IMR-90 (cell line): Measurements from ENCODE around the gene RGS3. TPM values are rescaled to one million over a fixed set of nuclear protein-coding genes. Genes with fewer than 3 reads are reported as not detected.

Experiments used
- ATAC-seq: fragments of 200-7000 bp; cut with Tn5 transposase; 2 replicates; pipeline ENCODE4 v1.9.1; 2020; ENCODE audit warnings: low read depth, mild to moderate bottlenecking, moderate library complexity
- BruUV-seq: library from RNA; stranded (reverse); fragments of 400-500 nt; replicated peaks from 2 replicates; lab custom pipeline; 2021; lab: Mats Ljungman, UMichigan
- CTCF ChIA-PET: fragments of 300-600 bp; formaldehyde crosslinking; extraction: SDS; loops from one replicate; lab custom pipeline; 2021; ENCODE audit warnings: antibody characterized with exemption; lab: Yijun Ruan, JAX
- POLR2A ChIA-PET: fragments of 300-600 bp; sonication (Branson Sonifier 250); formaldehyde crosslinking; loops from one replicate; lab custom pipeline; 2022; ENCODE audit warnings: antibody characterized with exemption; ENCODE audit not compliant: unreplicated experiment; lab: Charles Lee
- DNase-seq: peaks from one replicate; pipeline ENCODE4 v3.0.0; 2013
- H2AFZ ChIP-seq: replicated peaks from 2 replicates; pipeline ENCODE3; 2013; ENCODE audit warnings: low read length, mild to moderate bottlenecking; ENCODE audit not compliant: poor library complexity
- H2AK5ac ChIP-seq: 2 replicates; pipeline ENCODE4 v1.6.1; 2013; ENCODE audit warnings: low read depth, low read length, inconsistent platforms
- H2AK9ac ChIP-seq: replicated peaks from 2 replicates; pipeline ENCODE3; 2013; ENCODE audit warnings: mild to moderate bottlenecking, low read depth, low read length, moderate library complexity; ENCODE audit not compliant: poor library complexity
- H2BK120ac ChIP-seq: 2 replicates; pipeline ENCODE4 v1.6.1; 2013; ENCODE audit warnings: low read depth, low read length, inconsistent platforms
- H2BK15ac ChIP-seq: 3 replicates; pipeline ENCODE4 v1.6.1; 2013; ENCODE audit warnings: low read depth, low read length, inconsistent platforms
- H2BK20ac ChIP-seq: 2 replicates; pipeline ENCODE4 v1.6.1; 2013; ENCODE audit warnings: low read depth, mild to moderate bottlenecking, inconsistent platforms, low read length, moderate library complexity
- H2BK5ac ChIP-seq: 2 replicates; pipeline ENCODE4 v1.6.1; 2013; ENCODE audit warnings: mild to moderate bottlenecking, low read depth, low read length, inconsistent platforms; ENCODE audit not compliant: poor library complexity, severe bottlenecking
- H3K14ac ChIP-seq: replicated peaks from 2 replicates; pipeline ENCODE4 v1.6.1; 2013; ENCODE audit warnings: low read depth, low read length, inconsistent platforms
- H3K18ac ChIP-seq: 2 replicates; pipeline ENCODE4 v1.6.1; 2013; ENCODE audit warnings: low read depth, low read length, control low read depth
- H3K23ac ChIP-seq: 2 replicates; pipeline ENCODE4 v1.6.1; 2013; ENCODE audit warnings: low read depth, low read length, inconsistent platforms
- H3K27ac ChIP-seq: 2 replicates; pipeline ENCODE4 v1.5.1; 2013; ENCODE audit warnings: mild to moderate bottlenecking, control low read depth, low read length; ENCODE audit not compliant: insufficient read depth
- H3K27me3 ChIP-seq: 2 replicates; pipeline ENCODE4 v1.6.1; 2013; ENCODE audit warnings: low read length; ENCODE audit not compliant: control insufficient read depth, insufficient read depth
- H3K36me3 ChIP-seq: 2 replicates; pipeline ENCODE4 v1.6.1; 2013; ENCODE audit warnings: low read length, mixed read lengths; ENCODE audit not compliant: control insufficient read depth, insufficient read depth
- H3K4ac ChIP-seq: 2 replicates; pipeline ENCODE4 v1.6.1; 2013; ENCODE audit warnings: low read depth, low read length, inconsistent platforms
- H3K4me1 ChIP-seq: 2 replicates; pipeline ENCODE4 v1.6.1; 2013; ENCODE audit warnings: low read length, mixed read lengths; ENCODE audit not compliant: control insufficient read depth, insufficient read depth
- H3K4me2 ChIP-seq: 2 replicates; pipeline ENCODE4 v1.6.1; 2013; ENCODE audit warnings: low read depth, mild to moderate bottlenecking, control low read depth, low read length, moderate library complexity
- H3K4me3 ChIP-seq: 2 replicates; pipeline ENCODE4 v1.5.1; 2013; ENCODE audit warnings: low read depth, mild to moderate bottlenecking, control low read depth, low read length, moderate library complexity; ENCODE audit not compliant: insufficient read depth
- H3K56ac ChIP-seq: 2 replicates; pipeline ENCODE4 v1.6.1; 2013; ENCODE audit warnings: low read length, inconsistent platforms; ENCODE audit not compliant: insufficient read depth; ENCODE audit errors: extremely low read depth
- H3K79me1 ChIP-seq, 2 experiments: 2 replicates each; pipeline ENCODE4 v1.6.1; 2013; ENCODE audit warnings: low read length in 2 of 2, inconsistent platforms in 1 of 2, low read depth in 1 of 2
- H3K9ac ChIP-seq: 2 replicates; pipeline ENCODE4 v1.6.1; 2013; ENCODE audit warnings: low read depth, low read length, control low read depth
- H3K9me1 ChIP-seq: 2 replicates; pipeline ENCODE4 v1.6.1; 2013; ENCODE audit warnings: low read length, inconsistent platforms; ENCODE audit not compliant: insufficient read depth
- H3K9me3 ChIP-seq: 2 replicates; pipeline ENCODE4 v1.6.1; 2013; ENCODE audit warnings: low read length; ENCODE audit not compliant: control insufficient read depth, insufficient read depth
- H4K20me1 ChIP-seq: 2 replicates; pipeline ENCODE4 v1.6.1; 2013; ENCODE audit warnings: low read length, inconsistent platforms; ENCODE audit not compliant: insufficient read depth
- H4K5ac ChIP-seq: 2 replicates; pipeline ENCODE4 v1.6.1; 2013; ENCODE audit warnings: mild to moderate bottlenecking, low read depth, low read length, control low read depth
- H4K8ac ChIP-seq, 2 experiments: 2 replicates each; pipeline ENCODE4 v1.6.1; 2013; ENCODE audit warnings: low read depth in 2 of 2, low read length in 2 of 2, control low read depth in 1 of 2, inconsistent platforms in 1 of 2
- H4K91ac ChIP-seq: 2 replicates; pipeline ENCODE4 v1.6.1; 2013; ENCODE audit warnings: low read depth, low read length, inconsistent platforms; ENCODE audit not compliant: insufficient read depth
- BHLHE40 ChIP-seq: fragments of 150-350 bp; IDR thresholded peaks from 2 replicates; pipeline ENCODE4 v1.6.1; 2016; ENCODE audit warnings: mild to moderate bottlenecking, low read depth, low read length
- CEBPB ChIP-seq: IDR thresholded peaks from 2 replicates; pipeline ENCODE4 v1.6.1; 2012; ENCODE audit warnings: low read depth, low read length, improper control_type of control experiment
- CHD1 ChIP-seq: IDR thresholded peaks from 2 replicates; pipeline ENCODE4 v1.6.1; 2012; ENCODE audit warnings: low read depth, low read length, improper control_type of control experiment
- FOS ChIP-seq: fragments of 150-350 bp; IDR thresholded peaks from 2 replicates; pipeline ENCODE4 v1.6.1; 2016; ENCODE audit warnings: low read depth, low read length
- MAFK ChIP-seq: IDR thresholded peaks from 2 replicates; pipeline ENCODE4 v1.6.1; 2012; ENCODE audit warnings: low read depth, low read length, improper control_type of control experiment
- MAZ ChIP-seq: IDR thresholded peaks from 2 replicates; pipeline ENCODE4 v1.6.1; 2012; ENCODE audit warnings: low read depth, mild to moderate bottlenecking, low read length, improper control_type of control experiment, moderate library complexity, borderline replicate concordance
- MXI1 ChIP-seq: IDR thresholded peaks from 2 replicates; pipeline ENCODE4 v1.6.1; 2012; ENCODE audit warnings: low read depth, mild to moderate bottlenecking, low read length, moderate library complexity, borderline replicate concordance
- NFE2L2 ChIP-seq: fragments of 150-350 bp; IDR thresholded peaks from 2 replicates; pipeline ENCODE4 v1.6.1; 2016; ENCODE audit warnings: low read depth, mild to moderate bottlenecking, low read length
- POLR2A ChIP-seq: IDR thresholded peaks from 2 replicates; pipeline ENCODE4 v1.6.1; 2012; ENCODE audit warnings: mild to moderate bottlenecking, low read depth, low read length
- RAD21 ChIP-seq: IDR thresholded peaks from 2 replicates; pipeline ENCODE4 v1.6.1; 2012; ENCODE audit warnings: low read length, improper control_type of control experiment
- RCOR1 ChIP-seq: IDR thresholded peaks from 2 replicates; pipeline ENCODE4 v1.6.1; 2012; ENCODE audit warnings: mild to moderate bottlenecking, low read length, improper control_type of control experiment; ENCODE audit not compliant: insufficient replicate concordance
- RFX5 ChIP-seq: IDR thresholded peaks from 2 replicates; pipeline ENCODE4 v1.8.0; 2012; ENCODE audit warnings: low read depth, mild to moderate bottlenecking, low read length, moderate library complexity
- SMC3 ChIP-seq: fragments of 150-350 bp; IDR thresholded peaks from 2 replicates; pipeline ENCODE4 v1.6.1; 2016; ENCODE audit warnings: low read depth, mild to moderate bottlenecking, antibody characterized with exemption, low read length, moderate library complexity
- USF2 ChIP-seq: fragments of 150-350 bp; IDR thresholded peaks from 2 replicates; pipeline ENCODE4 v1.6.1; 2017; ENCODE audit warnings: mild to moderate bottlenecking, antibody characterized with exemption, low read length, low read depth
- WGBS, 2 experiments: methylation state at CpG; one replicate each; pipeline versions ENCODE4 v1.1.5 to v1.1.7; 2013; ENCODE audit warnings: missing lambda C conversion rate in 2 of 2; ENCODE audit not compliant: insufficient read length in 1 of 2; ENCODE audit errors: extremely low coverage in 2 of 2; 5-methylcytosine and 5-hydroxymethylcytosine counted together
- dilution Hi-C: fragments of 300-500 bp; cut with HindIII; formaldehyde crosslinking; loops from one replicate; pipeline ENCODE4 v1.14.3; 2018; ENCODE audit warnings: low sequenced_read_pairs; ENCODE audit not compliant: unreplicated experiment
- in situ Hi-C: fragments of 300-500 bp; cut with MboI; formaldehyde crosslinking; loops from 3 replicates; pipeline ENCODE4 v1.14.3; 2019; ENCODE audit warnings: low sequenced_read_pairs, inconsistent platforms, mixed read lengths
- intact Hi-C: fragments of 100-400 bp; cut with micrococcal nuclease; formaldehyde crosslinking; loops from 2 replicates; pipeline ENCODE4 v1.10.0; 2022
- polyA plus RNA-seq, 3 experiments: library from polyadenylated mRNA; depleted of rRNA; stranded (reverse); fragments of >200 nt; gene quantifications; 2 replicates each; pipeline ENCODE4 v1.2.3, GENCODE V29; 2012; ENCODE audit warnings: low replicate concordance in 1 of 3
- total RNA-seq: library from RNA; depleted of rRNA; stranded (reverse); fragments of >200 nt; gene quantifications from 2 replicates; pipeline ENCODE4 v1.2.3, GENCODE V29; 2012
- TF ChIP-seq, protein P1 (sequence below): conservative IDR thresholded peaks from 2 replicates; pipeline ENCODE4 v1.5.1; 2012; ENCODE audit warnings: mild to moderate bottlenecking, low read depth, low read length, improper control_type of control experiment

The RGS3 gene
- total and polyA plus RNA-seq, 2 of the 4 experiments (the other 2 are of a cell fraction) = 51.8 to 65.6 TPM

DNA sequence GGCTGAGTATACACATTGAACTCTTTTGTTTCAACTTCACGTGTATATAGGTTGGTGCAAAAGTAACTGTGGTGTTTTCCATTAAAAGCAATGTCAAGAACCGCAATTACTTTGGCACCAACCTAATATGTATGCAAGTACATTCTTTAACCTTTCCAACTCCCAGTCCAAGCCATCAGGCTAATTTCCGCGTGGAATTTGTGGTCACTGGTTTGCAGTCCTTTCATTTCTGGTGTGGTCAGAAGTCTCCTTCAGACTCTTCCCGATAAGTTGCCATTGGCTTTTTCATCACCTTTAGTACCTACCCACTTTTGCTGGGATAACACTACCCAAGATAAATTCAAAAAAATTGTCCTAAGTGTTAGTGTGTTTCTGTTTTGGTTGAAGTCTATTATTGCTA is 84.0 kb downstream of the RGS3 start:
- intact Hi-C loops = no loop called here
- Histone ChIP-seq H2BK5ac (no peak overlapping the region), H3K4me1 (peaks cover 12% of the 10 kb centered on the region), H3K18ac (no peak overlapping the region), H3K56ac (no peak overlapping the region), H4K20me1 (no peaks in the 10 kb centered on the region), H2AFZ (no peak overlapping the region), H3K9ac (no peak overlapping the region), H3K4ac (no peak overlapping the region), H3K79me1 (no peaks in the 10 kb centered on the region), H2AK9ac (no peak overlapping the region), H3K23ac (no peak overlapping the region), H2BK20ac (no peak overlapping the region), H4K91ac (no peak overlapping the region), H3K27me3 (no peaks in the 10 kb centered on the region; the same call in 1 of the 2 replicates), H3K4me2 (no peak overlapping the region), H3K27ac (no peak overlapping the region), H3K14ac (no peak overlapping the region), H2BK120ac (no peak overlapping the region), H4K5ac (no peak overlapping the region), H3K9me3 (no peaks in the 10 kb centered on the region), H3K4me3 (no peak overlapping the region), H2AK5ac (no peak overlapping the region), H4K8ac (no peak overlapping the region), H3K9me1 (0 out of 2 replicates have a peak, but pooled peaks cover 9% of the 10 kb centered on the region), H3K36me3 (no peaks in the 10 kb centered on the region), H2BK15ac (no peak overlapping the region)
- DNase-seq = no peak
- 92% methylated on average over 2 of the region's 5 CpGs; no CpG with 5 or more reads in 1 of the 2 experiments for WGBS, 2 experiments
- CTCF ChIA-PET = no interaction called here
- POLR2A ChIA-PET = no interaction called here
- in situ Hi-C loops = no loop called here
- TF ChIP-seq MAFK (no peak), POLR2A (no peak), SMC3 (no peak), USF2 (no peak), CHD1 (no peak), CEBPB (no peak), BHLHE40 (no peak), RCOR1 (no peak), MXI1 (no peak), RFX5 (no peak), RAD21 (no peak), MAZ (no peak), FOS (no peak), NFE2L2 (no peak)
- TF ChIP-seq, protein P1, sequence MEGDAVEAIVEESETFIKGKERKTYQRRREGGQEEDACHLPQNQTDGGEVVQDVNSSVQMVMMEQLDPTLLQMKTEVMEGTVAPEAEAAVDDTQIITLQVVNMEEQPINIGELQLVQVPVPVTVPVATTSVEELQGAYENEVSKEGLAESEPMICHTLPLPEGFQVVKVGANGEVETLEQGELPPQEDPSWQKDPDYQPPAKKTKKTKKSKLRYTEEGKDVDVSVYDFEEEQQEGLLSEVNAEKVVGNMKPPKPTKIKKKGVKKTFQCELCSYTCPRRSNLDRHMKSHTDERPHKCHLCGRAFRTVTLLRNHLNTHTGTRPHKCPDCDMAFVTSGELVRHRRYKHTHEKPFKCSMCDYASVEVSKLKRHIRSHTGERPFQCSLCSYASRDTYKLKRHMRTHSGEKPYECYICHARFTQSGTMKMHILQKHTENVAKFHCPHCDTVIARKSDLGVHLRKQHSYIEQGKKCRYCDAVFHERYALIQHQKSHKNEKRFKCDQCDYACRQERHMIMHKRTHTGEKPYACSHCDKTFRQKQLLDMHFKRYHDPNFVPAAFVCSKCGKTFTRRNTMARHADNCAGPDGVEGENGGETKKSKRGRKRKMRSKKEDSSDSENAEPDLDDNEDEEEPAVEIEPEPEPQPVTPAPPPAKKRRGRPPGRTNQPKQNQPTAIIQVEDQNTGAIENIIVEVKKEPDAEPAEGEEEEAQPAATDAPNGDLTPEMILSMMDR = no peak
- dilution Hi-C loops = no loop called here
- ATAC-seq = no peak
- no TSS peak for BruUV-seq
